ENCODE measurements around the gene TRMT10C.
"Not testable (repeated sequence)": the region's sequence is repeated elsewhere in the genome, so short reads cannot be mapped to it uniquely, and the experiment has no call there.

The TRMT10C gene

DNA sequence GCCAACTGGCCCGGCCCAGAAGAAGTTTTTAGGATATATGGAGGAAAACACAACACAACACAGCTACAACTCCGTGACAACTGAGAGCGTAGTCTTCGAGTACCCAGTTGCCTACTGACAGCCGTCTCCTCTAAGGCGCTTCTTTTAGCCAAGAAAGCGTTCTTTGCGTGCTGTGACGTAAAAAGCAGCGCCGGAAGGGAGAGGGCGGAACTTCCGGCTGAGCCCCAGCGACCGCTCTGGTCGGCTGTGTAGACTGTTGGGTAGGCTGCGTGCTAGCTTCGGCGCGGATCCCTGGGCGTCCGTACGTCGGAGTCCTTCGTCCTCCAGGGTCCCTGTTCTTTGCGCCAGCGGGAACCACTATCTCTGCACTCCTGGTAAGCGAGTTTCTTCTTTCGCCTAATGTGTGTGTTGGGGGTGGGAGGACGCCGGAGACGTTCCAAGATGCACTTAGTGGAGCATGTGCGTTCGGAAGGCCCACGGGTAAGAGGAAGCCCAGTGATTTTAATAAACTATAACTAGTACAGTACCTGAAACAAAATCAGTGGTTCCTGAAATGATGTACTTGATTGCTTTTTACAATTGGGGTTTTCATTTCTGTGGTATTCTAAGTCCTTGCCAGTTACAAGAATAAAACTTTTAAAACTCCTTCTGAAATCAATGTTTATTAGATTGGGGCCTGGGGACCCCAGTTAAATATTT lies at the start of gene TRMT10C:
TRMT10C (plus strand) TSS at position 239 of the 699 bp plus-strand sequence. CDS start 2,914 bp downstream, outside the sequence.
- peak; percentile 93 for DNase-seq

GRCh38 chr3:101512396-101512645 lies 49.3 kb upstream of the TRMT10C start:
- DNase-seq = no peak

GRCh38 chr3:101512646-101513418 lies 48.8 kb upstream of the TRMT10C start, which contains the start of gene SENP7:
TSS of gene SENP7 (minus strand) at chr3:101513212. CDS start at chr3:101513130, 82 bp downstream.
- DNase-seq = peak; percentile 84

GRCh38 chr3:101513419-101513986 lies 48.2 kb upstream of the TRMT10C start:
- no peak for DNase-seq

DNA sequence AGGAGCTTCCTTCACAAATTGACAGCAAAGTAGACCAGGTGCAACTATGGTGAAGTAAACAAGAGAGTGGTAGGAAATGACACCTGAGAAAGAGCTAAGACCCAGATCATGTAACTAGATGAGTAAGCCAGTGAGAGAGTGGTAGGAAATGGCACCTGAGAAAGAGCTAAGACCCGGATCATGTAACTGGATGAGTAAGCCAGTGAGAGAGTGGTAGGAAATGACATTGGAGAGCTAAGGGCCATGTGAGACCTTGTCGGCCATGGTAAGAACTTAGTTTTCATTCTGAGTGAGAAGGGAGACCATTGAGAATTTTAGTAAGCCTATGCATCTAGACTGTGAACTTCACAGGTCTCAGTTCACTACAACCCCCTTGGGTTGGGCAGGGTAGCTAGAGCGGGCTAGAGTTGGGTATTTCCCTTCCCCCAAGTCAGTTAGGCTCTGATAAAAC lies 43.2 kb upstream of the TRMT10C start:
- no peak for DNase-seq

GRCh38 chr3:101519685-101520365 lies 41.8 kb upstream of the TRMT10C start:
- no peak for DNase-seq

DNA sequence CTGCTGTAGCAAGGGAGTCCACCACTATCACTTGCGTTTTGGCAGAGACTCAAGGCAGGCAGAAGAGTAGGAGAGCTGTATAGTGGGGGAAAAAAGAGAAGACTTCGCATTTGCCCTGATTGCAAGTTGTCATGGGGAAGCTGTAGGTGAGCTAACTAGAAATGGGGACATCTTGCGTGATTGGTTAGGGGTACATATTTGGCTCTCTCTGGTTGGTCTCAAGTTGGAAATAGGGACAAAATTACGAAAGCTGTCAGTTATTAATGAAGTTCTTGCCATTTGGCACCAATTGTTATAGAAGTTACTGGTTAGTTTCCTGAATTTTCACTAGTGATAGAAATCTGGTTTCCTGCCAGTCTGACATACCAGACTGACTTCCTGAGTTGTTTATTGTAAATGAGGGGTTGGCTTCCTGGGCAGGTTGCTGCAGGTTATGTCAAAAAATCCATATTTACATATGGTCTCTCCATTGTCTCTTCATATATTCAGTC lies 40.4 kb upstream of the TRMT10C start:
- DNase-seq = no peak

GRCh38 chr3:101527441-101527840 lies 34.2 kb upstream of the TRMT10C start:
- DNase-seq = no peak

DNA sequence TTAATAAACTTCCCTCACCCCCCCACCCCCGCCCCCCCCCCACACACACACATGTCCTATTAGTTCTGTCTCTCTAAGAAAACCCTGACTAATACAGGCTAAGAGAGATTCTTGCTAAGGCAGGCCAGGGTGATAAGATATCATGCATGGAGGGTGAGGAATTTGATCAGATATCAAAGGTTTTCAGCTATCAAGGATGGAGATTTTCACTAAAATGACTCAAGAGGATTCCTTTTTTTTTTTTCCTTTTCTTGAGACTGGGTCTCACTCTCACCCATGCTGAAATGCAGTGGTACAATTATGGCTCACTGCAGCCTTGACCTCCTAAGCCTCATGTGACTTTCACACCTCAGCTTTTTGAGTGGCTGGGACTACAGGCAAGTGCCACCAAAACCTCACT lies 33.8 kb upstream of the TRMT10C start:
- DNase-seq = no peak

- DNase-seq = no peak
Measured at GRCh38 chr3:101529816-101530685, 31.6 kb upstream of the TRMT10C start.

DNA sequence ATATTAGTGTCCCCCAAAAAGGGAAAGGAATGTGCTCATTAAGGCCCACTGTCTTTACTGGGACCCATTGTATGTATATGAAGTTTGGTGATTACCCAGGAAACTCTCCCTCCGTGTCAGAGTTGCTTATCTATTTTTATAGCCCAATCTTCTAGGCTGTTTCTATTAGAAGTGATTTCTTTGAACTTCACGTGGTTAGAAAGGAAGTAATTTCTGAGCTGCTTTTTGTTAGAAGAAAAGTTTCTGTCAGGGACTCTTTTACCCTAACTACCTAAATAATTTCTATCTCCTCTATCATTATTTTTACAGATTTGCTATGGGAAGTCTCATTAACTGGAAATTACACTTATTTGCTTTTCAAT lies 31.0 kb upstream of the TRMT10C start:
- no peak for DNase-seq

DNA sequence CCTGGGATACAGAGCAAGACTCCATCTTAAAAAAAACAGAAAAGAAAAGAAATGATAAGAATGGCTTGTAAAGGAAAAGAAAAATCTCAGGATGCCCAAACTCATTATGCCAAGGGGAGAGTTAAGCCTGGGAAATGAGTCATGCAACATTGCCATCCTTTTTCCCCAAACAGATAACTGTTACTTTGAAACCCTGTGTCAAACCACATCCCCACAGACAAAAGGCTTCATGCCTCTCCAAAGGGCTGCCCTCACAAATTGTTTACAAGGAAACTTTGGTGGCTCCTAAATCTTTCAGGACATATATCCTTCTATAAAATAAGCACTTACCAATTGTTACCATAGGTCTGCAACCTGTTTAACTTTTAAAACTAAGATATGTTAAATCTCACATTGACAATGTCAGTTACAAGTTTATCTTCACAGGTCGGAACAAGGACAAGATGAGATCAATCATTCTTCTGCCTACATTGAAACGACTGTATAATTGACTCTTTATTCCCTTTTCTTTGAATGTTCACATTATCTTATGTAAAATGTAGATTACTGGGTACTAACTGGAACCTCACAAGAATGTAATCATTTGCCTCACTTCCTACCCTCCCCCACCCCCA lies 30.1 kb upstream of the TRMT10C start:
- DNase-seq = no peak

GRCh38 chr3:101532783-101533602 lies 28.7 kb upstream of the TRMT10C start:
- peak; percentile 2 for DNase-seq

DNA sequence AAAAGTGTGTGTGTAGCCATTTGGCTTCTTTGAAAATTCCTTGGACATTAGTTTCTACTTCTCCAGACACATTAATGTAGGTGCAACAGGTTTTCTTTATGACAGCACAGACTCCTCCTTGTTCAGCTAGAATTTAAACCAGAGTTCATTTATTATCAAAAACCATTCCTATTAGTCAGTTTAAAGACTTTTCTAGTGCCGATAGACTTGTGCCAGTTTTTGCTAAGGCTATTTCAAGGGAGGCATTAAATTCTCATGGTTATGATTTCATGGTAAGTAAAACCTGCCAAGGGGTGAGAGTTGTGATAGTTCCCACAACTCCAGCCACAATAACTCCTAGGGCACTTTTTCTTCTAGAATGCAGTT lies 28.1 kb upstream of the TRMT10C start:
- DNase-seq = no peak

DNA sequence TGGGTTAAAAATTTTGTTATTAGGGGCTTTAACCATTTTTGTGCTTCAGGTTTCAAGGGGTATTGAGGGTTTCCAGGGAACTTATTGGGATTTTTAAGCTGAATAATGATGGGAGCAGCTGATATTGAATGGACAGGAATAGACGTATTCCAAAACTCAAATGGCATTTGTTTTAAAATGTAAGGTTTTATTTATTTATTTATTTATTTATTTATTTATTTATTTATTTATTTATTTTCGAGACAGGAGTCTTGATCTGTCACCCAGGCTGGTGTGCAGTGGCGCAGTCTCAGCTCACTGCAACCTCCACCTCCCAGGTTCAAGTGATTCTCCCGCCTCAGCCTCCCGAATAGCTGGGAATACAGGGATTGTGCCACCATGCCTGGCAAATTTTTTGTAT lies 26.4 kb upstream of the TRMT10C start:
- DNase-seq = no peak

GRCh38 chr3:101536266-101536665 lies 25.4 kb upstream of the TRMT10C start:
- no peak for DNase-seq

GRCh38 chr3:101536955-101537354 lies 24.7 kb upstream of the TRMT10C start:
- DNase-seq = not testable (repeated sequence)

GRCh38 chr3:101542957-101543356 lies 18.7 kb upstream of the TRMT10C start:
- no peak for DNase-seq

- DNase-seq = no peak
Measured at GRCh38 chr3:101544161-101544850, 17.4 kb upstream of the TRMT10C start.

DNA sequence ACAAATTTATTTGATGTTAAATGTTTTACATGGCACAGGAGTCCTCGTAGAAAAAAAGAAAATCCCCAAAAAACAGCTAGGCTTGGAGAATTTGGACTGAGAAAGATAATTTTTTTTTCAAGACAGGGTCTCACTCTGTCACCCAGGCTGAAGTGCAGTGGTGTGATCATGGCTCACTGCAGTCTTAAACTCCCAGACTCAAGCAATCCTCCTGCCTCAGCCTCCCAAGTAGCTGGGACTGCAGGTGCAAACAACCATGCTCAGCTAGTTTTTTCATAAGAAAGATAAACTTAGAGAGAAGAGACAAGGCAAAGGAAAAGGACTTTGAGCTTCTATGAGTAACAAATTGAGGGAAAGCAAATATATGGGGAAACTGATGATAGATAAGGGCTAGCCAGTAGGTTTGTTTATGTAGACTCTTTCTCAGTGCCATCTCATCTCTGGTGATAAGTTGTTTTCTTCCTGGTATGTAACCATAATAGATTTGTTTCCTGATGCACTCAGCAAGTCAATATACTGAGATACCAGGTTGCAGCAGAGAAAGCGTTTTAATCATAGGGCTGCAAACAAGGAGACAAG lies 13.1 kb upstream of the TRMT10C start:
- no peak for DNase-seq
